GM21723 (cell line): ENCODE data around the gene LGALS3BP.

Experiments
- ATAC-seq: cut with Tn5 transposase; IDR thresholded peaks from one replicate; pipeline ENCODE4 v1.9.1; 2021; ENCODE audit warnings: mild to moderate bottlenecking, moderate library complexity; ENCODE audit not compliant: unreplicated experiment

Gene LGALS3BP

DNA sequence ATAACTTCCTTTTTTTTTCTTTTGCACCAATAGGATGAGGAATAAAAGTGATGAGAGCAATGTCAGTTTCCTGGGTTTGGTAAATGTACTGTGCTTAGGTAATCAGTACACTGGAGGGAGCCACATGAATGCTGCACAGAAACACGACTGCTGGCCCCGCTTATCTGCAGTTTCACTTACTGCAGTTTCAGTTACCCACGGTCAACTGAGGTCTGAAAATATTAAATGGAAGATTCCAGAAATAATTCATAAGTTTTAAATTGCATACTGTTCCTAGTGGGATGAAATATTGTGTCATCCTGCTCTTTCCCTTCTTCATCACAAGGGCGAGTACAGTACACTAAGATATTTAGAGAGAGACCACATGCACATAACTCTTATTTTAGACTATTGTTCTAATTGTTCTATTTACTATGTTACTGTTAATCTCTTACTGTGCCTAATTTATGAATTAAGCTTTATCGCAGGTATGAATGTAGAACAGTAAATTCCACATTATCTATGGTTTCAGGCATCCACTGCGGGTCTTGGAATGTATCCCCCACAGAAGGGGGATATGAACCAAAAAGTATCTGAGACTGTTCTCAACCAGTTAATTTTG, 6.4 kb upstream of the LGALS3BP start:
- no peak for ATAC-seq

DNA sequence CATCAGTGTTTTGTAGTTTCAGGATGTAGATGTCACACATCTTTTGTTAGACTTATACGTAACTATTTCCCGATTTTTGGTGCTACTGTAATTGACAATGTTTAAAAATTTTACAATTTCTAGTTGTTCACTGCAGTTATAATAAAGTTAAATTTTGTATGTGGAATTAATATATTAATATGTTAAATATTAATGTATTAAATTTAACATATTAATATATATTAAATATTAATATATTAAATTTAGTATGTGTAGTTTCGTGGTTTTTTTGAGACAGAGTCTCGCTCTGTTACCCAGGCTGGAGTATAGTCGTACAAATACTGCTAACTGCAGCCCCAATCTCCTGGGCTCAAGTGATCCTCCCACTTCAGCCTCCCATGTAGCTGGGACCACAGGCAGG, 5.7 kb upstream of the LGALS3BP start:
- ATAC-seq: no peak

DNA sequence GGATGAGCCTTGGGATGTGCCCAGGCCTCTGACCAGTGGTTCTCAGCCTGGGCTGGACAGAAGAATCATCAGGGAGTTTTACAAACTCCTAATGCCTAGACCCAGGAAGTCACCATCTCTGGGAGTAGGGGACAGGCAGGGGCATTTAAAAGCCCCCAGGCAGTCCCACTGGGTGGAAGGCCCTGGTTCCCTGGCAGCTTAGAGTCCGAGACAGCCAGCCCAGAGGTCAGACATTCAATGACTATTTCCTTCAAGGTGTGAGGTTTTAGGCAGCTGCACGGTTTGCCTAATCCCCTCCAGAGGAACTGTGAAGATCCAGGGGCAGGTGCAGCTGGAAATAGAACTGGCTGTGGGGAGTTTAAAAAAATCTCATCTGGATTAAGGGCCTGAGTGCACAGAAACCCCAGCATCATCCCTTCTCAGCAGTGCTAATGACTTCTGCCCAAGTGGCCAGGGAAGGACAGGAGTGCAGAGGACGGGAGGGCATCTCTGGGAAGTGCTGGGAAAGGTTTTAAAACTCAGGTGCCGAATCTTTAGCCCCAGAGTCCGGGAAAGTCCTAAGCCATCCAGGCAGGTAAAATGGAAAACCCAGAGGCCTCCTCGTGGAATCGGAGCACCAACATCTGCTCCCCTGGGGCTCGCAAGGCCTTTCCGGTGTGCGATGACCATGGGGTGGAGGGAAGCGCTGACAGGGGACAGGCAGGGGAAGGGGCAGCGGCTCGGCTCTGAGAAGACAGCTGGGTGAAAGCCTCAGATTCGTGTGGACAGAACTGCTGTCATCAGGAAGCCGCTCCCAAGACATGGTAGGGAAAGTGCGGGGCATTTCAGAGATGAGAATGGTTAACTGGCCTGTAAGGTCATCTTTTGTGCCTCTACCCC, 1.5 kb upstream of the LGALS3BP start:
- no peak for ATAC-seq

DNA sequence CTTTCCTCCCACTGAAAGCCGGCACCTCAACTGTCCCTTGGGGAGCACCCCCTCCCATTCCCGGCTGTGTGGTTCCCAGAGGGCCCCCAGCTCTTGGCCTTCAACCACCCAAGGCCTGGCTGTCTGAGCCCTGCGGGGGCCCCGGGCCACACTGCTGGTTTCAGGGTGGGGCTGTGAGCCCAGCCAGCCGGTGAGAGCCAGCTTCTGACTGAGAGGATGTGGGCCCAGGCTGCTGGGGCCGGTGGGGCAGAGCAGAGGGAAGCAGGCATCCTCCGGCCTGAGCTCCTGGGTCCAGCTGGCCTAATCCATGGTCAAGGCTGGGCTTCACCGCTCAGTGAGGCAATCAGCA, 875 bp upstream of the LGALS3BP start:
- no peak for ATAC-seq

DNA sequence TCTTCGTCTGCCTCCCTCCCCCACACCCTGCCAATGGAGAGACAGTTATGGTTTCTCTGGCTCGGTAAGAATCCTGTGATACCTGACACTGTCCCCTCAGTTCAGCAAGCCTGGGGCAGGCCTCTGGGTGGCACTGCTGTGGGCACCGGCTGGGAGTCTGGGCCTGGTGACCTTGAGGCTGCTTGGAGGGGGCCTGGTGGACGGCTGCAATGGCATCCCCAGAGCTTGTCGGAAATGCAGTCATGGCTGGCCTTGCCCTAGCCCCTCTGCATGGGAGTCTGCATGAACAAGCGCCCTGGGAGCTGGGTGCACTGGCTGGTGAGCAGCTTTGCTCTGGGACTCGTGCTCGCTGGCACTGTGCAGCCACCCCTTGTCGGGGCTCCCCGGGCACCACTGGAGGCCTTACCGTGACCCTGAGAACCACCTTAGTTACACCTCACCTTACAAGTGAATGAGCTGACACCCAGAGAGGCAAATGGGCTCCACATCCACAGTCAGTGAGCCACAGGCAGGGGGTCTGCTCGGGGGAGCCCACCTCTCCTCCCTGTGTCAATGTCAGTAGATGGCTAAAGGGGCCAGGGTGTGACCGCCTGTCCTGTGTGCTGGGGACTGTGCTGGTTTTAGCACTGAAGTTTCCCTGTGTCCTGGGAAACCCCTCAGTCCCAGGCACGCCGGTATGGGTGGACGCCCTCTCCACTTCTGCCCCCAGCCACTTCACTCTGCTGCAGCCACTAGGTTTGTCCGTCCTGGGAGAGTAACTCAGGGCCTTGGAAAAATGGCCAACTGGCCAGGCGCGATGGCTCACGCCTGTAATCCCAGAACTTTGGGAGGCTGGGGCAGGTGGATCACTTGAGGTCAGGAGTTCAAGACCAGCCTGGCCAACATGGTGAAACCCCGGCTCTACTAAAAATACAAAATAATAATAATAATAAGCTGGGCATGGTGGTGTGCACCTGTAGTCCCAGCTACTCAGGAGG, 1.4 kb downstream of the LGALS3BP start:
- no peak for ATAC-seq

DNA sequence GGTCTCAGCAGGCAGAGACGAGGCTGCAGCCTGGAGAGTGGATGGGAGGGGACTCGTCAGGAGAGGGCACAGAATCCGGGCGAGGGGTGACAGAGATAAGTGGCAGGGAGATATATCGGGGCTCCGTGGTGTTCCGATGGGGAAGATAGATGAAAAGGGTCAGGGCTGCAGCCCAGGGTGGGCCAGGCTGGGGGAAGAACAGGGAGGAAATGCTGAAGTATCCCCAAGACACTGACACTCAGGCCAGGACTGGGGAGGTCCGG, 2.1 kb downstream of the LGALS3BP start:
- ATAC-seq: no peak

DNA sequence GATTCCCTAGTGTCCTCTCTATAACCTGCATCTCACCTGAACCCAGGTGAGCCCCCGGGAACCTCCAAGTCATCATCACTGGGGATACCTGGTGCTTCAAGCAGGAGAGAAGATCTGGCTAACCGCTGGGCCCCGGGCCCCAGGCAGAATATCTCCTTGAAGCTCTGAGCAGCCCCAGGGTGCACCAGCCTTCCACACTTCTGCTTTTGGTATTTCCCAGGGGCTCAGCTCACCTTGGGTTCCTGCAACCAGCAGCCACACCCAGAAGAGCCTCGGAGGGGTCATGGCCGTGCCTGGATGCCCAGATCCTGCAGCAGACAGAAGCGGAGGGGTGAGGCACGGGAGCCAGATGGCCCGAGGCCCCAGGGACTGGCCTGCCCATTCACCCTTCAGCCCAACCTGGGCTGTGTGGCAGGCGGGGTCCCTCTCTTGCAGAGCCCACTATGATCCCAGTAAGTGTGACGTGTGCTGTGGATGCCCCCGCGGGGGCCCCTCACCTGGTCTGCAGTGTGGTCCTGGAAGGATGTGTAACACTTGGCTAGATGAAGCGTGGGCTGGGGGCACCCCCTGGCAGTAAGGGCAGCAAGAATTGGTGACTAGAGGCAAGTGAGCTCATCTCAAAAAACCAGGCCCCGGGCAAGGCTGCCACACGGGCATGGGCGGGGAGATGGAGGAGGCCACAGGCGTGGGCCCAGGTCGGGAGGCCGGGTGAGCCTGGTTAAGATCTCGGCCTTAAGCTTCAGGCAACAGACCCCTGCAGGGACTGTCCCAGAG, 2.6 kb downstream of the LGALS3BP start:
- no peak for ATAC-seq

DNA sequence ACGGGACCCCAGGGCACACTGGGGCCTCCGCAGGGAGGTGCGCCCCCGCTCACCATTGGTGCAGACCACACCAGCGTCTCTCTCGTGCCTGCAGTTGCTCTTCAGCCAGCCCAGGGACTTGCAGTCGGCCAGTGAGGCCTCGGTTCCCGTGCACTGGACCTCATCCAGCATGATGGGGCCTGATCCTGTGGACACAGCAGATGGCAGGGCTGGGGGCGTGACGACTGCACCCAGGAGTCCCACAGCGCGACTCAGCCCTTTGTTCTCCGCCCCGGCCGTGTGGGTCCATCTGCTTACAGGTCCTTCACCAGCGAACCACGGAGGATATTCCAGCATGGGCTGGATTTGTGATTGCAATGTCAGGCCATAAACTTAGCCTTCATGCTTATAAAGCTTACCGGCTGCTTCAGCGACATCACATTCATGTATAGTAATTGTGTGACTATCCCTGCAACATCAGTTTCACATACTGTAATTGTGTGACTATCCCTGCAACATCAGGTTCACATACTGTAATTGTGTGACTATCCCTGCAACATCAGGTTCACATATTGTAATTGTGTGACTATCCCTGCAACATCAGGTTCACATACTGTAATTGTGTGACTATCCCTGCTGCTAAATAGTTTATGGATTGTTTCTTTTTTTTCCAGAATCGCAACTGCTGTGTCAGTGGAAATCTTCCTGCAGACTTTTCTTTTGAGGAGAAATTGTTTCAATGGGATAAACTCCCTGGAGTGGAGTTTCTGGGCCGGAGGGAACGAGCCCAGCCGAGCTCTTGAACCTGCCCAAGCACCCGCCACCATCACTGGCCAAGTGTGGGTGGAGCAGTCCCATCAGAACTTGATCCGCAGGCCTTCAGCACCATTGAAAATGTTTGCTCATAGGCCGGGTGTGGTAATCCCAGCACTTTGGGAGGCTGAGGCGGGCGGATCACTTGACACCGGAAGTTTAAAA, 4.8 kb downstream of the LGALS3BP start:
- no peak for ATAC-seq

DNA sequence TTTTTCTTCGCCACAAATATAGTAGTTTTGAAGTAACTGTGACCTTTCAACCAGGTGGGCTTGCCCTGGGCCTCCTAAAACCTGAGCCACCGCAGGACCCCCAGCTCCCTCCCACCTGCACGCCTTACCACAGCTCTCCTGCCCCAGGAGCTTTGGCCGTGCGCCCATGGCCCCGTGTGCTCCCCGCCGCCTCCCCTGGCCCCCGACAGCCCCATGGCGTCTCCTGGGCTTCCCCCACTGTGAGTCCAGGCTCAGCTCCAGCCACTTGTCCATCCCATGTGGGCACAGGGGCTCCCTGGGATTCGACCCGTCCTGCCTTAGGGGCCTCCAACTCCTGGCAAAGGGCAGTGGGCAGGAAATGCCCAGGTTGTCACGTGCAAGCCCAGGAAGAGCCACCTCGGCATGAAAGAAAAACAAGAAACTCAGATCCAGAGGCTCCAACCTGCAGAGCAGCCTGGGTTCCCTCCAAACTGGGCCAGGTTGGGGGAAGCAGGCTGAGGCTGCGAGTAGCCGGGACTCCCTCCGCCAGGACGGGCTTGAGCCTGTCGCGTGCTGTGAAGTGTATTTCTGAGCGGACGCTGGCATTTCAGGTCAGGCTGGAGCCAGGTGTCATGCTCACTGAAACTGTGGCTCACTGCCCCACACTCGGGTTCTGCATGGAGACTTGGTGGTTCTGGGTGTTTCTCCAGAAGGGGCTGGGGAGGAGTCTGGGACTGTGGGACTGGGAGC, 5.8 kb downstream of the LGALS3BP start:
- no peak for ATAC-seq

DNA sequence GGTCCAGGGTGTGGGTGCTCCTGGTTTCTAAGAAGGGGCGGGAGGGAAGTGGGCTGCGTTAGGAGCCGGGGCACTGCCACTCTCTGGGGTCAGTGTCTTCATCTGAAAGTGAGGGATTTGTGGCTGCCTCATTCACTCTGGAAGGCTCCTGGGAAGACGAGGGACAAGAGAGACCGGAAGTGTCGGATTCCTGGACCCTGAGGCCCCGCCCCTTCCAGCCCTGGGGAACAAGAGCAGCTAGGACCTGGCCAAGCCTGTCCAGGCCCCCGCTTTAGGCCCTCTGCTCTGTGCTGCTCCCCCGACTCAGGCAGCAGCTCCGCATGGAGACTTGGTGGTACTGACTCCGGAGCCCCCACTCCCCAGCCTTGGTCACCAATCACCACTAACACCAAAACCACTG, 6.5 kb downstream of the LGALS3BP start:
- ATAC-seq: no peak

DNA sequence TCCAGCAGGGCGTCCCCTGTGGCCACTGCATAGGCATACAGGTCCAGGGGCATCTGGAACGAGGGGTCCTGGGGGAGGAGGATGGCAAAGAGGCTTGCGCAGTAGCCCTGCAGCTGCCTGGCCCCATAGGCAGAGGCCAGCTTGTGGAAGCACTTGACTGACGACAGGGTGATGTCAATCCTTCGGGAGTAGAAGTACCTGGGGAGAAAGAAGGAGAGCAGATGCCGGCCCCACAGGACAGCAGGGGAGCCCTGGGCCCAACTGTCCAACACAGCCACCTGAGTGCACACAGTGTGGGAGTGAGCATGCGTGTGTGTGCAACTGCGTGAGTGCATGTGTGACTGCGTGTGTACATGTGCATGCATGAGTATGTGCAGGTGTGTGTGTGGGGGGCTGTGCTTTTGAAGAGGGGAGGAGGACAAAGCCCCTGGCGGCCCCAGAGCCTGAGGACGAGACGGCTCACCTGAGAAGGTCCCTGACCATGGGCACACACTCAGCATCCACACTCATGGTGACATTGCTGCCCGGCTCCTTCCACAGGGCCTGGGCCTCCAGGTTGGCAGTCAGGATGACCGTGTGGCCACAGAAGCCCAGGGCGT, 7.1 kb downstream of the LGALS3BP start:
- ATAC-seq: no peak

DNA sequence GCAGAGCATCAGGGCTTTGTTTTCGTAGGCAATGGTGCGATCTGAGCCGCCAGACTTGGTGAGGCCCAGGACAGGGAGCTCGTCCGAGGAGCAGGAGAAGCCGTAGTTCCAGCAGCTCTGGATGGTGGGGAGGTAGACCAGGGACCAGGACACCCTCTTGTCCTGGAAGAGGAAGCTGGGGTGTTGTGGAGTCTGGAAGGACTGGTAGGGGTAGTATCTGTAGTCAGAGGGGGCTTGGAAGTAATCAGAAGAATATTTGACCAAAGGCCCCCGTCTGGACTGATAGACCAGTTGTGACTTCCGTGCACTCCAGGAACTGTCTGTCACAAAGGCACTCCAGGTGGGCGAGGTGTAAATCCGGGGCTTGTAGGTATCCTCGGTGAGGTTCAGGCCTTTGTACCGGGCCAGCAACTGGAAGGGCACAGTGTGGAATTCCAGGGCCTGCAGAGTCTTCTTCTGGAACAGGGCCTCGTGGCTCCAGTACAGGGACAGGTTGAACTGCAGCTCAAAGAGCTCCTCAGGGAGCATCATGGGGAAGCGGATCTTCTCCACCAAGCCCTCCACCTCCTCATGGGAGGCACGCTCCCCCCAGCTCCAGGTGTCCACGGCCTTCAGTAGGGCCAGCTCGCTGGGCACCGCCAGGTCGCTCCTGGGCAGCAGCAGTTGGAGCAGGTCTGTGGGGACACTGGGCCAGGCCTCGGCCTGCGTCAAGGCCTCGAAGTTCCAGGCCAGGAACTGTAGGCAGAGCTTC, 7.8 kb downstream of the LGALS3BP start:
- no peak for ATAC-seq

DNA sequence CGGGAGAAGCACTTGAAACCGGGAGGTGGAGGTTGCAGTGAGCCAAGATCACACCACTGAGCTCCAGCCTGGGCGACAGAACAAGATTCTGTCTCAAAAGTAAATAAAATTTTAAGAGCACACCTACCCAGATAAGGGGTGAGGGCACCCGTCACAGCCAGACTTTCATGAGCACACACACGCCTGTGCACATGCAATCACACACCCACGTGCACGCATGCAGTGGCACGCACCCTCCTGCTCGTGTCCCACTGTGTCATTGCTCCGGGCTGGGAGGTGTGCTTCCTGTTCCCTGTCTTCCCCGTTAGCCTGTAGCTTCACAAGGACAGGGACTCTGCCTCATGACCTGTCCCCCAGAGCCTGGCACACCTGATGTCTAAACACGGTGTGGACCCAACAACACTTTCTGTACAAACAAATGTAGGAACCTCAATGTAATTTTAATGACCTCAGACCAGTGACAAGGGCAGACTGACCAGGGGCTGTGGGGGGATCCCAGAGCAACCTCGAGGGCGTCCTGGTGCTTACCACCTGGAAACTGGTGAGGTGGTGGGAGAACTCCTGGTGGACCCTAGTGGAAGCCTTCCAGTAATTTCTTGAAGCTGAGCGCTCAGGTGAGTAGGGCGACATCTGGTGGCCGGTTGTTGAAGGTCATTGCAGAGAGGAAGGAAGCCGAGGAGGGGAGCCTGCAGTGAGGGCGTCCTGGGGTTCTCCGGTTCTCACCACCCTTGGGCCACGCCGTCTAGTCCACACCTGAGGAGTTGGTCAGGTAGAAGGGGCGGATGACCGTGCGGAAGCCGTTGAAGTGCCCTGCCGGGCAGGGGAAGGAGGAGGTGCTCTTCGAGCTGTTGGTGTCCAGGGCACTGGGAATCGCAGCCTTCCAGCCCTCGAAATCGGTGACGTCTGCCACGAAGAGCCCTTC, 8.6 kb downstream of the LGALS3BP start:
- ATAC-seq: no peak

DNA sequence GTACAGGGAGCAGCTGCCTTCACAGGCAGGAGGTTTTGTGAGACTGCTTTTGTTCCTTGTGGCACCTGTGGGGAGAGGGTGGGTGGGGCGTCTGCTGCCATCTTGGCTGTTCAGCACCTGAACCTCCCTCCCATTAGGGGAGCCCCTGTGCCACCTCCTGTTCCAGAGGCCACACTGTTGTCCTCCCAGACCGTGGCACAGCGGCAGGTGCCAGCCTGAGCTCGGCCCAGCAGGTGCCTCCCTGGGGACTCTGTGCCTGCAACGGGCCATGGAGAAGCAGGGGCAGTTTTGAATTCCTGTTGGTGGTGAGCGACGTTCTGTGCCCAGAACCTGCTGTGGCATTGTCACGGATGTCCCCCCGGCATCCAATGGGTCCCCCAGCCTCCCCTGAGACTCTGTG, 9.9 kb downstream of the LGALS3BP start:
- ATAC-seq: no peak

DNA sequence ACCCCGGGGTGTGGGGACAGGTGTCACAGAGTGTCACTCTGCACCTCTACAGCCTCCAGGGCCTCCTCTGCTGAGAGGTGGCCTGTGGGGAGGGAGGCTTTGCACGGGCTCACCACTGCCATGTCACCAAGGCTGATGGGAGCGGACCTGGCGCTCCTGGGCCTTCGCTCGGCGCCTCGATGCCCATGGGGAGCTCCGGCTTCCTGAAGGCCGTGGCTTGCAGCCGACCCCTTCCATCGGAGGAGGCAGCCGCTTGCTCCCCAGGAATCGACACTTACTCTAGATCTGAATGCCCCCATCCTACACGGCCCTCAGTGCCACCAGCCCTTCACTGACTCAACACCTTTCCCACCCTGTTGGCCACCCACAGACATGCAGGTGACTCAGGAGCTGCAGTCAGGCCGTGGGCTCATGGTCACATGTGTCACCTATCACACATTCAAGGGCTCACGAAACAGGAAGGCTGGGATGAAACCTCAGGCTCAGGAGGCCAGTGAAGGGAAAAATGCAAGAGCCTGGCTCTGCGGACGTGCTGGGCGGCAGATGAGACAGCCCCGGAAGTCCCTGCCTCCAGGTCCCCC, 11.9 kb downstream of the LGALS3BP start:
- no peak for ATAC-seq

DNA sequence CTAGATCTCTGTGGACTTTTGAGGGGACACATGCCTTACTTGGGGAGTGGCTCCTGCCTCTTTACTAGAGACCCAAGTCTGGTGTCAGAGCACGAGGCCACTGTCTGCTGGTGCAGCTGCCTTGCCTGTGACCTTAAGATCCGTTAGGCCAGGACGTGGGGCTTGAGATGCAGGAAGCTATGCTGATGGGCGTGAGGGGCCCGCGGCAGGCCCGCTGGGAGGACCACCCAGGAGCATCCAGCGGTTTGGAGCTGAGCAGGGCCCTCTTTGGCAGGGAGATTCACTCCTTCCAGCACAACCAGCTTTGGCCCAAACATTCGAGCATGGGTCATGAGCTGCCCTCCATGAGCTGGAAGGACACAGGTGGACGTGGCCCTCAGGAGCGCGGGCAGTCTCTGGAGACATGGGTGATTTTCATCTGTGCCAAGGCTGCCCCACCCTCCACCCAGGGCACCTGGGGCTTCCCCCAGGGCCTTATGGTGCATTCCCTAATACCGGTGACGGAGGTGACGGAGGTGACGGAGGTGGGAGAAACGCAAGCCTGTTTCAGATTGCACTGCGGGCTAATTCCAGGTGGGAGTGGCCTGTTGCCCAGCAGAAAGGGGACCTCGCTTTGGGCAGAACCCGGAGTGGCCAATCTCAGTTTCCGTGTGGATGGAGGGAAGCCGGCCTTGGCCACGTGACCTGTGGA, 12.7 kb downstream of the LGALS3BP start:
- no peak for ATAC-seq
